NB4 (cell line): Measurements from ENCODE around the gene COL6A1.

Experiments used
- DNase-seq: peaks from one replicate; pipeline ENCODE4 v3.0.0; 2010; ENCODE audit warnings: low read depth
- H3K4me3 ChIP-seq: one replicate; pipeline ENCODE4 v1.5.1; 2011; ENCODE audit warnings: mild to moderate bottlenecking, low read depth, low read length, moderate library complexity
- MAX ChIP-seq: IDR thresholded peaks from 2 replicates; pipeline ENCODE4 v1.6.1; 2011; ENCODE audit warnings: low read depth, low read length
- MYC ChIP-seq: IDR thresholded peaks from 2 replicates; pipeline ENCODE4 v1.6.1; 2011; ENCODE audit warnings: low read depth, low read length
- POLR2A ChIP-seq: IDR thresholded peaks from 2 replicates; pipeline ENCODE4 v1.6.1; 2011; ENCODE audit warnings: mild to moderate bottlenecking; ENCODE audit not compliant: insufficient read length; ENCODE audit errors: extremely low read depth
- TF ChIP-seq, protein P1 (sequence below): IDR thresholded peaks from one replicate; pipeline ENCODE4 v1.5.1; 2012; ENCODE audit warnings: low read depth, low read length

COL6A1 gene

GRCh38 chr21:46006547-46007491, 25.2 kb downstream of the COL6A1 start:
- TF ChIP-seq, protein P1, sequence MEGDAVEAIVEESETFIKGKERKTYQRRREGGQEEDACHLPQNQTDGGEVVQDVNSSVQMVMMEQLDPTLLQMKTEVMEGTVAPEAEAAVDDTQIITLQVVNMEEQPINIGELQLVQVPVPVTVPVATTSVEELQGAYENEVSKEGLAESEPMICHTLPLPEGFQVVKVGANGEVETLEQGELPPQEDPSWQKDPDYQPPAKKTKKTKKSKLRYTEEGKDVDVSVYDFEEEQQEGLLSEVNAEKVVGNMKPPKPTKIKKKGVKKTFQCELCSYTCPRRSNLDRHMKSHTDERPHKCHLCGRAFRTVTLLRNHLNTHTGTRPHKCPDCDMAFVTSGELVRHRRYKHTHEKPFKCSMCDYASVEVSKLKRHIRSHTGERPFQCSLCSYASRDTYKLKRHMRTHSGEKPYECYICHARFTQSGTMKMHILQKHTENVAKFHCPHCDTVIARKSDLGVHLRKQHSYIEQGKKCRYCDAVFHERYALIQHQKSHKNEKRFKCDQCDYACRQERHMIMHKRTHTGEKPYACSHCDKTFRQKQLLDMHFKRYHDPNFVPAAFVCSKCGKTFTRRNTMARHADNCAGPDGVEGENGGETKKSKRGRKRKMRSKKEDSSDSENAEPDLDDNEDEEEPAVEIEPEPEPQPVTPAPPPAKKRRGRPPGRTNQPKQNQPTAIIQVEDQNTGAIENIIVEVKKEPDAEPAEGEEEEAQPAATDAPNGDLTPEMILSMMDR: no peak
- TF ChIP-seq MYC (no peak), POLR2A (no peak), MAX (no peak)
- DNase-seq: no peak
- H3K4me3 ChIP-seq: no peak overlapping the region

DNA sequence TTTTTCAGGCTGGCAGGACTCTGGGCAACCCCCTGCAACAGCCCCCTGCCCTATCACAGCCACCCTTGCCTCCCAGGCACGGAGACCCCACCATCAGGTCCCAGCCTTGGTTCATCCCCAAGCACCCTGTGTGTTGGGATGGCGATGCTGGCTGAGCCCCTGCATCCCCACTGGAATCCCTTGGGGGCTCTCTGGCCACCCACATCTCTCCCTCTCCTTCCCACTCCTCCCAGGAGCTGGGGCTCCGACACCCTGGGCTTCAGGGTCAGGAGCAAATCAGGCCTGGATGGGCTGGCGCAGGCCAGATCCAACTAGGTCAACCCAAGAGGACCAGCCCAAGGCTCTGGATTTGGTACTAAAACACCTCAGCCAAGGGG, 25.9 kb downstream of the COL6A1 start:
- no peak for DNase-seq
- H3K4me3 ChIP-seq: no peak overlapping the region
- no peak for TF ChIP-seq MAX
- TF ChIP-seq POLR2A: no peak
- TF ChIP-seq, protein P1: no peak
- TF ChIP-seq MYC: no peak

- no peak for DNase-seq
- no peak for TF ChIP-seq MYC
- TF ChIP-seq, protein P1: no peak
- H3K4me3 ChIP-seq: no peak overlapping the region
Measured at GRCh38 chr21:46008893-46009621, 27.5 kb downstream of the COL6A1 start.

DNA sequence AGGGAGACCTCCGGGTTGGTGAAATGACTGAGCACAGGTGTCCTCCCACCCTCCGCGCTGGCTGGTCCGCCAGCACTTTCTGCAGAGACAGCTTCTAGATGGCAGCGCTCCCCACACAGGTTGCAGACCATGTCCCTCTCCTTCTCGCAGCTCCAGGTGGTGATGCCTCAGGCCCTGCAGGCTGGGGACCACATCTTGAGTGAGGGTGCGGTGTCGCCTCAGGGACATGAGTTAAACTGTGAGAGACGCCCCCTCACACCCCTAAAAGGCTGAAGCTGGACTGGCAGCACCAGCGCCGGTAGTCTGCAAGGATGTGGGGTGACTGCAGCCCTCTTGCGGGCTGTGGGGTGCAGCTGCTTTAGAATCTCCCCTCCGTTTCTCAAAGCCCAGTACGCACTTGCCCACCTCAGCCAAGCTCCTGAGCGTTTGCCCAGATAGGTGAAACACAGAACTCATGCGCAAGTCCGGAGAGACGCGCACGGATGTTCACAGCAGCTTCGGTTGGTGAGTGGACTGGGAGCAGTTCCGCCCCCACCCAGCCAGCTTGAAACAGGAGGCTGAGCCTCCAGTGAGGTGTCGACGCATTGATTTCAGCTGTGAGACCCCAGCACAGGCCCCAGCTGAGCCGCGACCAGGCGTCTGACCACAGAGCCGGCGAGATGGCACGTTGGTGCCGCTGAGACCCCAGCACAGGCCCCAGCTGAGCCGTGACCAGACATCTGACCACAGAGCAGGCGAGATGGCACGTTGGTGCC, 28.6 kb downstream of the COL6A1 start:
- no peak overlapping the region for H3K4me3 ChIP-seq
- no peak for TF ChIP-seq MYC
- no peak for TF ChIP-seq MAX
- TF ChIP-seq, protein P1: no peak
- TF ChIP-seq POLR2A: no peak
- DNase-seq: no peak

DNA sequence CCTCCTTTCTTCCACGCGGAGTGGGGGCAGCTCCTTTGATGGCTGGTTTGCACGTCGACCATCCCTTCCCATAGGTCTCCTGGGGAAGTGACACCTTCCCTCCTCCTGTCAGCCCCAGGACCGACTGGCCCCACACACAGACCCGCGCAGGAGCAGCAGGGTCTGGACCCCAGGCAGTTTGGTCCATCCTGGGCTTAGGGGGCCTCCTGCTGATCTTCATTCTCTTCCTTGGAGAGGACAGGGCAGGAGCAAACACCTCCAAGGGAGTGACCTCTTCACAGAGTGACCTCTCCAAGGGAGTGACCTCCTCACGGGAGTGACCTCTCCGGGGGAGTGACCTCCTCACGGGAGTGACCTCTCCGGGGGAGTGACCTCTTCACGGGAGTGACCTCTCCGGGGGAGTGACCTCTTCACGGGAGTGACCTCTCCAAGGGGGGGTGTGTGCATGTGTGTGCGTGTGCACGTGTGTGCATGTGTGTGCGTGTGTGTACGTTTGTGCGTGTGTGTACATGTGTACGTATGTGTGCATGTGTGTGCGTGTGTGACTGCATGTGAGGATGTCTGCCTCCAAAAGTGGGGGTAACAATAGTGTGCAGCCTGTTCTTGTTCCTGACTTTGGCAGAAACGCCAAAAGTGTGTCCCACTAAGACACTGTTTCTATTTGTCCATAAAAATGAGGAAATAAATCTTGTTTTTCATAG, 29.8 kb downstream of the COL6A1 start:
- TF ChIP-seq POLR2A (no peak), MAX (no peak), MYC (no peak)
- TF ChIP-seq, protein P1: no peak
- no peak overlapping the region for H3K4me3 ChIP-seq
- DNase-seq: no peak
